ENCODE data around the gene RTP5.
"Not testable (repeated sequence)": the region's sequence is repeated elsewhere in the genome, so short reads cannot be mapped to it uniquely, and the experiment has no call there.

Gene RTP5

DNA sequence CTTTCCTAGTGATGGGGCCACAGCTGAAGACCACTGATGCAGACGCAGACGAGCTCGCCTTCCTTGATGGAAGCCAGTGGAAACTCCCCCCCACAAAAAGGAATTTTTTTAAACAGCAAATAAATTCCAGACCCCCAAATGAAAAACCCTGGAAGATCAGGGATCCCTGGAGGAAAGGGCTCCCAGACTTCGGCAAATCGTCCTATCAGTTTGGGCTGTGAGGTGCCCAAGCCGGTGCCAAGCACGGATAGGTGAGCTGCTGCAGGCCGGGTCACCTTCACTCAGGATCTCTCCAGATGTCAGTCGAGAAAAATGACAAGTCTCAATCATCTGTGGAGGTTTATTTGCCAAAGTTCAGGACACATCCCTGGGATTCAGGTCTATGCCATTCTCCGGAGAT is 42.0 kb downstream of the RTP5 start:
- H3K4me3 ChIP-seq (ENCODE audit: severe bottlenecking): no peak overlapping the region
- no peak overlapping the region for H3K27ac ChIP-seq (ENCODE audit: poor library complexity, severe bottlenecking)
- H3K4me1 ChIP-seq (ENCODE audit: insufficient read depth, poor library complexity, severe bottlenecking): no peaks in the 10 kb centered on the region
- TF ChIP-seq CTCF (IDR thresholded peaks at IDR 0.05; ENCODE audit: poor library complexity, severe bottlenecking): no peak
- no peaks in the 10 kb centered on the region for H3K9me3 ChIP-seq (ENCODE audit: severe bottlenecking)
- H3K27me3 ChIP-seq (ENCODE audit: insufficient read depth, poor library complexity, severe bottlenecking): no peaks in the 10 kb centered on the region
- H3K36me3 ChIP-seq (ENCODE audit: low read depth): no peaks in the 10 kb centered on the region
- ATAC-seq (ENCODE audit: low read depth): no peak
- DNase-seq (ENCODE audit: low spot score): no peak

DNA sequence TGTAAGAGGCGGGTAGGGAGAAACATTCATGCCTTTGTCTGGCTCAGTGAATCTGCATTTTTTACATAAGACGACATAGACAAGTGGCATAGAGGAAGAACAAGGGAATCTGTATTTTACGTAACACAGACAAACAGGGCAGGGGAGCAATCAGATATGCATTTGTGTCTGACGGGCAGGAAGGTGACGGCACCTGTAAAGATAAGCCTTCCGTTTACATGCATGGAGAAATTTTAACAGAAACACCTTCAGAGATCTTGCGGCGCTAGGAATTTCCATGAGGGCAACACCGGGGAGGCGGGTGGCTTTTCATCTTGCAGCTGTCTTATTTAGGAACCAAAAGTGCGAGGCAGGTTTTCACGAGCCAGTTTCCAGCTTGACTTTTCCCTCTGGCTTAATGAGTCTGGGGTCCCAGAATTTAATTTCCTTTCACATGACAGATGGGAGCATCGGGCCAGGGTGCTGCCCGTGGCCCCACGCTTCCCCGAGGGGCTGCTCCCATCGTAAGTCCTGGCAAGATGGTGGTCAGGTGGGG is 42.6 kb downstream of the RTP5 start:
- H3K4me1 ChIP-seq (ENCODE audit: insufficient read depth, poor library complexity, severe bottlenecking): no peaks in the 10 kb centered on the region
- H3K27ac ChIP-seq (ENCODE audit: poor library complexity, severe bottlenecking): no peak overlapping the region
- no peak for TF ChIP-seq CTCF (IDR thresholded peaks at IDR 0.05; ENCODE audit: poor library complexity, severe bottlenecking)
- ATAC-seq (ENCODE audit: low read depth): no peak
- H3K27me3 ChIP-seq (ENCODE audit: insufficient read depth, poor library complexity, severe bottlenecking): no peaks in the 10 kb centered on the region
- H3K9me3 ChIP-seq (ENCODE audit: severe bottlenecking): no peaks in the 10 kb centered on the region
- no peak overlapping the region for H3K4me3 ChIP-seq (ENCODE audit: severe bottlenecking)
- H3K36me3 ChIP-seq (ENCODE audit: low read depth): no peaks in the 10 kb centered on the region
- DNase-seq (ENCODE audit: low spot score): no peak

- no peak for ATAC-seq (ENCODE audit: low read depth)
- TF ChIP-seq CTCF (IDR thresholded peaks at IDR 0.05; ENCODE audit: poor library complexity, severe bottlenecking): no peak
- H3K4me1 ChIP-seq (ENCODE audit: insufficient read depth, poor library complexity, severe bottlenecking): no peaks in the 10 kb centered on the region
- no peaks in the 10 kb centered on the region for H3K9me3 ChIP-seq (ENCODE audit: severe bottlenecking)
- no peak overlapping the region for H3K27ac ChIP-seq (ENCODE audit: poor library complexity, severe bottlenecking)
- DNase-seq (ENCODE audit: low spot score): no peak
- no peaks in the 10 kb centered on the region for H3K27me3 ChIP-seq (ENCODE audit: insufficient read depth, poor library complexity, severe bottlenecking)
- H3K36me3 ChIP-seq (ENCODE audit: low read depth): no peaks in the 10 kb centered on the region
- no peak overlapping the region for H3K4me3 ChIP-seq (ENCODE audit: severe bottlenecking)
These were observed 44.2 kb downstream of the RTP5 start for GRCh38 chr2:241913703-241914102.

DNA sequence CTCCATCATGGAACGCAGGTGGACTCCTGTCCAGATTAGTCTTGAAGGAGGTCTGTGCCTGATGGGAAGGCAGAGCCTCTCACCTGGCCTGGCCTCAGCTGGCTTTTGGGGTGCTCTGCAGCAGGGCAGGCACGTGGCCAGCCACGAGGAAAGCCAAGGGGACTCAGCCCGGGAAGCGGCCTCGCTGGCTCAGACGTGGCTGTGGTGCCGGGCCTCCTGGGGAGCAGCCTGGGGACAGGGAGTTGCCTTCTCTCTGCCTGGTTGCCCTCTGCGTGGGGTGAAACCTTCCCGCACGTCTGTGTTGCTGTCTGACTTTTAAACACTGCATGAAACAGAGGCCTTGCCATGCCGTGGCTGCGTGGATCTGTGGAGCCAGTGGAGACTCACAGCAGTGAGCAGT is 45.0 kb downstream of the RTP5 start:
- no peaks in the 10 kb centered on the region for H3K36me3 ChIP-seq (ENCODE audit: low read depth)
- H3K27me3 ChIP-seq (ENCODE audit: insufficient read depth, poor library complexity, severe bottlenecking): no peaks in the 10 kb centered on the region
- H3K9me3 ChIP-seq (ENCODE audit: severe bottlenecking): no peaks in the 10 kb centered on the region
- no peaks in the 10 kb centered on the region for H3K4me1 ChIP-seq (ENCODE audit: insufficient read depth, poor library complexity, severe bottlenecking)
- TF ChIP-seq CTCF (IDR thresholded peaks at IDR 0.05; ENCODE audit: poor library complexity, severe bottlenecking): no peak
- no peak overlapping the region for H3K27ac ChIP-seq (ENCODE audit: poor library complexity, severe bottlenecking)
- ATAC-seq (ENCODE audit: low read depth) (no peak), DNase-seq (ENCODE audit: low spot score) (no peak)
- H3K4me3 ChIP-seq (ENCODE audit: severe bottlenecking): no peak overlapping the region

GRCh38 chr2:241921631-241922030 is 52.1 kb downstream of the RTP5 start:
- H3K4me1 ChIP-seq (ENCODE audit: insufficient read depth, poor library complexity, severe bottlenecking); H3K27me3 ChIP-seq (ENCODE audit: insufficient read depth, poor library complexity, severe bottlenecking); ATAC-seq (ENCODE audit: low read depth); DNase-seq (ENCODE audit: low spot score); H3K27ac ChIP-seq (ENCODE audit: poor library complexity, severe bottlenecking); H3K4me3 ChIP-seq (ENCODE audit: severe bottlenecking); H3K36me3 ChIP-seq (ENCODE audit: low read depth); H3K9me3 ChIP-seq (ENCODE audit: severe bottlenecking): not testable (repeated sequence)

Data from RWPE2 (cell line).